GM23338 (cell line): ENCODE results near the gene RFNG. TPM values are rescaled to one million over a fixed set of nuclear protein-coding genes. Genes with fewer than 3 reads are reported as not detected.

Experiments used
- ATAC-seq: fragments of 200-7000 bp; cut with Tn5 transposase; 3 replicates; pipeline ENCODE4 v1.9.1; 2020
- DNase-seq: peaks from one replicate; pipeline ENCODE4 v3.0.0-alpha.2; 2015; ENCODE audit warnings: low spot score
- H2AFZ ChIP-seq: fragments of 200-600 bp; sonication (generic); 2 replicates; pipeline ENCODE4 v1.8.0; 2016; ENCODE audit warnings: antibody characterized with exemption, mild to moderate bottlenecking, moderate library complexity
- H3F3A ChIP-seq: fragments of 200-600 bp; sonication (generic); replicated peaks from 2 replicates; pipeline ENCODE4 v1.8.0; 2017; ENCODE audit warnings: antibody characterized with exemption, mixed run types, low read depth
- H3K27ac ChIP-seq: fragments of 200-600 bp; sonication (generic); 2 replicates; pipeline ENCODE4 v1.6.1; 2016; ENCODE audit warnings: low read depth
- H3K27me3 ChIP-seq: fragments of 200-600 bp; sonication (generic); 2 replicates; pipeline ENCODE4 v1.8.0; 2016; ENCODE audit warnings: mild to moderate bottlenecking, mixed run types, moderate library complexity; ENCODE audit not compliant: insufficient read depth
- H3K36me3 ChIP-seq: fragments of 200-600 bp; sonication (generic); 2 replicates; pipeline ENCODE4 v1.8.0; 2016; ENCODE audit warnings: mild to moderate bottlenecking; ENCODE audit not compliant: insufficient read depth
- H3K4me1 ChIP-seq: fragments of 200-600 bp; sonication (generic); 2 replicates; pipeline ENCODE4 v1.8.0; 2016; ENCODE audit warnings: mild to moderate bottlenecking, moderate library complexity; ENCODE audit not compliant: insufficient read depth
- H3K4me2 ChIP-seq: fragments of 200-600 bp; sonication (generic); 2 replicates; pipeline ENCODE4 v1.7.1; 2017; ENCODE audit warnings: mixed run types
- H3K4me3 ChIP-seq: fragments of 200-600 bp; sonication (generic); 2 replicates; pipeline ENCODE4 v1.6.1; 2016; ENCODE audit warnings: mixed run types
- H3K79me2 ChIP-seq: fragments of 200-600 bp; sonication (generic); replicated peaks from 2 replicates; pipeline ENCODE4 v1.8.0; 2017; ENCODE audit warnings: mild to moderate bottlenecking; ENCODE audit not compliant: insufficient read depth
- H3K9me2 ChIP-seq: fragments of 200-600 bp; sonication (generic); 2 replicates; pipeline ENCODE4 v1.8.0; 2017; ENCODE audit not compliant: insufficient read depth
- H4K20me1 ChIP-seq: fragments of 200-600 bp; sonication (generic); replicated peaks from 2 replicates; pipeline ENCODE4 v1.8.0; 2017; ENCODE audit warnings: mild to moderate bottlenecking; ENCODE audit not compliant: insufficient read depth
- H3K27ac Mint-ChIP-seq: 2 replicates; pipeline ENCODE4 v1.8.0; 2020; ENCODE audit warnings: inconsistent platforms, mild to moderate bottlenecking, moderate library complexity, mixed read lengths
- H3K27me3 Mint-ChIP-seq: 3 replicates; pipeline ENCODE4 v1.8.0; 2022; ENCODE audit warnings: low read depth, mild to moderate bottlenecking, moderate library complexity, mixed read lengths, inconsistent platforms; ENCODE audit not compliant: insufficient read depth, poor library complexity
- H3K36me3 Mint-ChIP-seq: 3 replicates; pipeline ENCODE4 v1.8.0; 2021; ENCODE audit warnings: low read depth, mild to moderate bottlenecking, inconsistent platforms, moderate library complexity, mixed read lengths
- H3K4me1 Mint-ChIP-seq: 3 replicates; pipeline ENCODE4 v1.8.0; 2020; ENCODE audit warnings: mild to moderate bottlenecking, inconsistent platforms, mixed read lengths
- H3K4me3 Mint-ChIP-seq: 3 replicates; pipeline ENCODE4 v1.8.0; 2021; ENCODE audit warnings: moderate library complexity, mild to moderate bottlenecking, inconsistent platforms, mixed read lengths
- H3K9me3 Mint-ChIP-seq: 3 replicates; pipeline ENCODE4 v1.8.0; 2020; ENCODE audit warnings: moderate library complexity, mild to moderate bottlenecking, inconsistent platforms, mixed read lengths
- CREB1 ChIP-seq: fragments of 250-450 bp; sonication (Bioruptor Pico); IDR thresholded peaks from 2 replicates; pipeline ENCODE4 v1.5.0; 2020; ENCODE audit warnings: low read depth, mild to moderate bottlenecking, moderate library complexity
- EZH2 ChIP-seq: fragments of 200-600 bp; sonication (generic); IDR thresholded peaks from one replicate; pipeline ENCODE4 v1.8.0; 2017; ENCODE audit warnings: antibody characterized with exemption, mild to moderate bottlenecking, low read depth; ENCODE audit not compliant: unreplicated experiment
- JUNB ChIP-seq: IDR thresholded peaks from one replicate; pipeline ENCODE4 v1.6.1; 2016; ENCODE audit warnings: antibody characterized with exemption; ENCODE audit not compliant: unreplicated experiment
- NANOG ChIP-seq: IDR thresholded peaks from 2 replicates; pipeline ENCODE4 v1.6.1; 2016; ENCODE audit warnings: antibody characterized with exemption, borderline replicate concordance
- POLR2AphosphoS5 ChIP-seq: IDR thresholded peaks from 2 replicates; pipeline ENCODE4 v1.6.1; 2016; ENCODE audit warnings: antibody characterized with exemption, low read depth
- STAT1 ChIP-seq: IDR thresholded peaks from one replicate; pipeline ENCODE4 v1.6.1; 2016; ENCODE audit warnings: antibody characterized with exemption; ENCODE audit not compliant: unreplicated experiment
- ZNF114 ChIP-seq: fragments of 250-450 bp; sonication (Bioruptor Pico); IDR thresholded peaks from 2 replicates; pipeline ENCODE4 v1.5.0; 2020; ENCODE audit warnings: mild to moderate bottlenecking, moderate library complexity
- ZNF331 ChIP-seq: fragments of 250-450 bp; sonication (Bioruptor Pico); IDR thresholded peaks from 2 replicates; pipeline ENCODE4 v1.5.0; 2020; ENCODE audit warnings: low read depth, mild to moderate bottlenecking, moderate library complexity
- polyA plus RNA-seq: library from polyadenylated mRNA; unstranded; fragments of >200 nt; fragmentation: Nextera tagmentation; extraction: Ambion mirVana; gene quantifications from 2 replicates; pipeline ENCODE4 v1.2.1, GENCODE V29; 2016
- total RNA-seq: library from RNA; depleted of rRNA; stranded (reverse); fragments of >200 nt; shearing (Covaris generic); gene quantifications from 2 replicates; pipeline ENCODE4 v1.2.3, GENCODE V29; 2014
- TF ChIP-seq, protein P1 (sequence below), 2 experiments: fragments of 200-600 bp in 1 of 2; sonication (generic) in 1 of 2; conservative IDR thresholded peaks; 2 replicates each; pipeline versions ENCODE4 v1.5.1 to v1.6.1; 2016 to 2017; ENCODE audit warnings: antibody characterized with exemption in 2 of 2, low read depth in 2 of 2, mild to moderate bottlenecking in 2 of 2, moderate library complexity in 1 of 2
- TF ChIP-seq, protein P2 (sequence below): IDR thresholded peaks from 2 replicates; pipeline ENCODE4 v1.6.1; 2016; ENCODE audit warnings: antibody characterized with exemption
- TF ChIP-seq, protein P3 (sequence below): IDR thresholded peaks from one replicate; pipeline ENCODE4 v1.6.1; 2018; ENCODE audit warnings: antibody characterized with exemption; ENCODE audit not compliant: unreplicated experiment

RFNG gene
- total and polyA plus RNA-seq, 2 experiments from 2014 or later, result 18.0 to 44.7 TPM

DNA sequence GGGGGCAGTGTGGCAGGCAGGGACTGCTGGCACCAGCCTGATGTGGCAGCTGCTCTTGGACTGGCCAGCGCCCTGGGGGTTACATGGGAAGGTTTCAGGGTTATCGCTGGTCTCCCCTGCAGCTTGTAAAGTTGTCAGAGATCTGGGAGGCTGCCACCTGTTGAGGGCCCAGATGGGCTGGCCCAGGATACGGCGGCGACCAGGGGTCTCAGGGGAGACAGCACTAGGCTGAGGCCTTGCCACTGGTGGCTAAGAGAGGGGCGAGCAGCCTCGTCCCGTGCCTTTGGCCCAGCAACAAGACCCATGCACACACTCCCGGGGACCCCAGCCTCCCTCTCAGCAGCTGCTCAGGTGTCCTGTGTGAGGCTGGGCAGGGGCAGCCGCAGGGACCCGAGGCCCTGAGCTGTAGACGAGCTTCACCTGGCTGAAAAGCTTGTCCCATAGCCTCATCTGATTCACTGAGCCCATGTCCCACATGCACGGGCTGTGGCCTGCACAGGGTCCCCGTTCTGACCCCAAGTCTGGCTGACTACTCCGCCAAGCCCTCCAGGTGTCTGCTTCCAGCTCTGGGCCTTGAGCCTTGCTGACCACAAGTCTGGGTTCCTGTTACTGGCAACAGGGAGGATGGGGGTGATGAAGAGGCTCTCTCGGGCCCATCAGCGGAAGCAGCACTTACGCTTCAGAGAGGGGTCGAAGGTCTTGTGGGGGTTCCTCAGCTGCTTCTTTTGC is 7.8 kb upstream of the RFNG start:
- H3K4me2 ChIP-seq, result no peak overlapping the region
- TF ChIP-seq NANOG (no peak), ZNF331 (no peak), POLR2AphosphoS5 (0 out of 2 replicates have a peak, but pooled peaks have one; percentile 15), STAT1 (no peak), CREB1 (CRISPR knock-in tag) (no peak)
- TF ChIP-seq, protein P1, sequence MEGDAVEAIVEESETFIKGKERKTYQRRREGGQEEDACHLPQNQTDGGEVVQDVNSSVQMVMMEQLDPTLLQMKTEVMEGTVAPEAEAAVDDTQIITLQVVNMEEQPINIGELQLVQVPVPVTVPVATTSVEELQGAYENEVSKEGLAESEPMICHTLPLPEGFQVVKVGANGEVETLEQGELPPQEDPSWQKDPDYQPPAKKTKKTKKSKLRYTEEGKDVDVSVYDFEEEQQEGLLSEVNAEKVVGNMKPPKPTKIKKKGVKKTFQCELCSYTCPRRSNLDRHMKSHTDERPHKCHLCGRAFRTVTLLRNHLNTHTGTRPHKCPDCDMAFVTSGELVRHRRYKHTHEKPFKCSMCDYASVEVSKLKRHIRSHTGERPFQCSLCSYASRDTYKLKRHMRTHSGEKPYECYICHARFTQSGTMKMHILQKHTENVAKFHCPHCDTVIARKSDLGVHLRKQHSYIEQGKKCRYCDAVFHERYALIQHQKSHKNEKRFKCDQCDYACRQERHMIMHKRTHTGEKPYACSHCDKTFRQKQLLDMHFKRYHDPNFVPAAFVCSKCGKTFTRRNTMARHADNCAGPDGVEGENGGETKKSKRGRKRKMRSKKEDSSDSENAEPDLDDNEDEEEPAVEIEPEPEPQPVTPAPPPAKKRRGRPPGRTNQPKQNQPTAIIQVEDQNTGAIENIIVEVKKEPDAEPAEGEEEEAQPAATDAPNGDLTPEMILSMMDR (conservative IDR thresholded peaks at IDR 0.05; ENCODE audit: low read depth in 2 of 2), result no peak
- TF ChIP-seq, protein P2, sequence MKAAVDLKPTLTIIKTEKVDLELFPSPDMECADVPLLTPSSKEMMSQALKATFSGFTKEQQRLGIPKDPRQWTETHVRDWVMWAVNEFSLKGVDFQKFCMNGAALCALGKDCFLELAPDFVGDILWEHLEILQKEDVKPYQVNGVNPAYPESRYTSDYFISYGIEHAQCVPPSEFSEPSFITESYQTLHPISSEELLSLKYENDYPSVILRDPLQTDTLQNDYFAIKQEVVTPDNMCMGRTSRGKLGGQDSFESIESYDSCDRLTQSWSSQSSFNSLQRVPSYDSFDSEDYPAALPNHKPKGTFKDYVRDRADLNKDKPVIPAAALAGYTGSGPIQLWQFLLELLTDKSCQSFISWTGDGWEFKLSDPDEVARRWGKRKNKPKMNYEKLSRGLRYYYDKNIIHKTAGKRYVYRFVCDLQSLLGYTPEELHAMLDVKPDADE, result no peak
- no peaks in the 10 kb centered on the region for H4K20me1 ChIP-seq
- H3K36me3 Mint-ChIP-seq, result peaks cover 22% of the 10 kb centered on the region
- H2AFZ ChIP-seq, result no peak overlapping the region
- no peaks in the 10 kb centered on the region for H3K9me2 ChIP-seq
- no peaks in the 10 kb centered on the region for H3K9me3 Mint-ChIP-seq
- no peaks in the 10 kb centered on the region for H3K27me3 ChIP-seq
- H3K27me3 Mint-ChIP-seq, result peaks cover 10% of the 10 kb centered on the region
- no peak overlapping the region for H3K27ac Mint-ChIP-seq
- H3K4me1 ChIP-seq, result no peaks in the 10 kb centered on the region
- H3K4me3 Mint-ChIP-seq, result no peak overlapping the region
- DNase-seq (peak; percentile 1), ATAC-seq (no peak)
- no peak overlapping the region for H3K4me3 ChIP-seq
- H3F3A ChIP-seq, result peaks cover 3% of the 10 kb centered on the region; the same call in 1 of the 2 replicates
- H3K27ac ChIP-seq, result no peak overlapping the region
- H3K36me3 ChIP-seq, result peaks cover 4% of the 10 kb centered on the region; the same call in 1 of the 2 replicates
- no peaks in the 10 kb centered on the region for H3K79me2 ChIP-seq
- H3K4me1 Mint-ChIP-seq, result no peaks in the 10 kb centered on the region

DNA sequence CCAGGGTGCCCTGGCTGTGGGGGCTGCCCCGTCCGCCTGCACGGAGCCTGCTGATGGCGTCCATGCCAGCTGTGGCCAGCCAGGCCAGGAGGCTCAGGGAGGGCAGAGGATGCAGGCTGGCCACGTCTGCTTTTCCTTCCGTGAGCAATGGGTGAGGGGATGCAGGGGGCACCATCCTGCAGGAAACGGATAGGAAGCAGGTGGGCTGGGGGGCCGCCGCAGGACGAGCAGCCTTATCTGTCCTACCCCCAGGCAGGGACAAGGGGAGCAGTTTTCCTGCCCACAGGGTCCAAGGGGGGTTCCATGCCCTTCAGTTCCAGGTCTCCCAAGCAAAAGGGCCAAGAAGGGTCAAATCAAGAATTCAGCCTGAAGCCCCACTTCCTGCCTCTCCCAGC is 7.2 kb upstream of the RFNG start:
- no peak for DNase-seq
- no peak overlapping the region for H3K4me3 Mint-ChIP-seq
- H3K79me2 ChIP-seq, result no peaks in the 10 kb centered on the region
- peaks cover 22% of the 10 kb centered on the region for H3K36me3 Mint-ChIP-seq
- H3K9me2 ChIP-seq, result no peaks in the 10 kb centered on the region
- H3K36me3 ChIP-seq, result peaks cover 4% of the 10 kb centered on the region; the same call in 1 of the 2 replicates
- peaks cover 10% of the 10 kb centered on the region for H3K27me3 Mint-ChIP-seq
- H3K27ac ChIP-seq, result no peak overlapping the region; the same call in 1 of the 2 replicates
- no peaks in the 10 kb centered on the region for H3K9me3 Mint-ChIP-seq
- H3K27ac Mint-ChIP-seq, result no peak overlapping the region
- H3K4me3 ChIP-seq, result no peak overlapping the region
- no peaks in the 10 kb centered on the region for H3K4me1 Mint-ChIP-seq
- ATAC-seq, result no peak
- no peak overlapping the region for H3K4me2 ChIP-seq
- no peaks in the 10 kb centered on the region for H3K27me3 ChIP-seq
- H3F3A ChIP-seq, result peaks cover 3% of the 10 kb centered on the region; the same call in 1 of the 2 replicates
- TF ChIP-seq STAT1, result no peak
- TF ChIP-seq JUNB, result no peak
- no peak for TF ChIP-seq ZNF114 (CRISPR knock-in tag)
- TF ChIP-seq EZH2, result no peak
- TF ChIP-seq, protein P3, sequence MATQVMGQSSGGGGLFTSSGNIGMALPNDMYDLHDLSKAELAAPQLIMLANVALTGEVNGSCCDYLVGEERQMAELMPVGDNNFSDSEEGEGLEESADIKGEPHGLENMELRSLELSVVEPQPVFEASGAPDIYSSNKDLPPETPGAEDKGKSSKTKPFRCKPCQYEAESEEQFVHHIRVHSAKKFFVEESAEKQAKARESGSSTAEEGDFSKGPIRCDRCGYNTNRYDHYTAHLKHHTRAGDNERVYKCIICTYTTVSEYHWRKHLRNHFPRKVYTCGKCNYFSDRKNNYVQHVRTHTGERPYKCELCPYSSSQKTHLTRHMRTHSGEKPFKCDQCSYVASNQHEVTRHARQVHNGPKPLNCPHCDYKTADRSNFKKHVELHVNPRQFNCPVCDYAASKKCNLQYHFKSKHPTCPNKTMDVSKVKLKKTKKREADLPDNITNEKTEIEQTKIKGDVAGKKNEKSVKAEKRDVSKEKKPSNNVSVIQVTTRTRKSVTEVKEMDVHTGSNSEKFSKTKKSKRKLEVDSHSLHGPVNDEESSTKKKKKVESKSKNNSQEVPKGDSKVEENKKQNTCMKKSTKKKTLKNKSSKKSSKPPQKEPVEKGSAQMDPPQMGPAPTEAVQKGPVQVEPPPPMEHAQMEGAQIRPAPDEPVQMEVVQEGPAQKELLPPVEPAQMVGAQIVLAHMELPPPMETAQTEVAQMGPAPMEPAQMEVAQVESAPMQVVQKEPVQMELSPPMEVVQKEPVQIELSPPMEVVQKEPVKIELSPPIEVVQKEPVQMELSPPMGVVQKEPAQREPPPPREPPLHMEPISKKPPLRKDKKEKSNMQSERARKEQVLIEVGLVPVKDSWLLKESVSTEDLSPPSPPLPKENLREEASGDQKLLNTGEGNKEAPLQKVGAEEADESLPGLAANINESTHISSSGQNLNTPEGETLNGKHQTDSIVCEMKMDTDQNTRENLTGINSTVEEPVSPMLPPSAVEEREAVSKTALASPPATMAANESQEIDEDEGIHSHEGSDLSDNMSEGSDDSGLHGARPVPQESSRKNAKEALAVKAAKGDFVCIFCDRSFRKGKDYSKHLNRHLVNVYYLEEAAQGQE, result no peak
- no peak for TF ChIP-seq CREB1 (CRISPR knock-in tag)
- TF ChIP-seq, protein P2, result no peak
- H2AFZ ChIP-seq, result no peak overlapping the region
- no peaks in the 10 kb centered on the region for H3K4me1 ChIP-seq
- H4K20me1 ChIP-seq, result no peaks in the 10 kb centered on the region
